GM23248 (cell line): ENCODE results near the gene HOMER2.

ENCODE experiments used
- EZH2 ChIP-seq: fragments of 200-600 bp; sonication (generic); IDR thresholded peaks from 2 replicates; pipeline ENCODE4 v1.6.1; 2018; ENCODE audit warnings: antibody characterized with exemption, mild to moderate bottlenecking; ENCODE audit not compliant: insufficient read depth, poor library complexity, severe bottlenecking
- EZH2phosphoT487 ChIP-seq: fragments of 200-600 bp; sonication (generic); IDR thresholded peaks from 2 replicates; pipeline ENCODE4 v1.6.1; 2018; ENCODE audit warnings: antibody characterized with exemption, moderate library complexity, mild to moderate bottlenecking, low read depth; ENCODE audit not compliant: insufficient read depth

DNA sequence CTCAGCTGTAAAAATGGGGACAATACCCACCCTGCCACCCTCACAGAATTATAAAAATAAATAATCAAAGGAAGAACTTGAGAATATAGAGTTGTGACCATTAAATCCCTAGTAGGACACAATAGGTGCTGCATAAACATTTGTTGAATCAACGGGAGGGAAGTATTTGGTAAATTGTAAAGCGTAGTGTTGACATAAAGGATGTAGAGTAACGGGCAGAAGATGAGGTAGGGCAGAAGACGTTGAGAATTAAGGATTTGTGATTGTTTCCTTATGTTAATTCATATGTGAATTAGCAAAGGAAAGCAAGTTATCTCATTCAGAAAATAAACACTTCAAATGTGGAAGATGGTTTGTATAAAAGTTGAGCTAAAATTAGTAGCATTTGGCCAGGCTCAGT, 40.6 kb upstream of the HOMER2 start:
- no peak for TF ChIP-seq EZH2phosphoT487
- TF ChIP-seq EZH2: no peak
